Fibroblast of villous mesenchyme (primary cell): ENCODE measurements around the gene MYBPC1. TPM values are rescaled to one million over a fixed set of nuclear protein-coding genes. Genes with fewer than 3 reads are reported as not detected.
"Not testable (repeated sequence)": the region's sequence is repeated elsewhere in the genome, so short reads cannot be mapped to it uniquely, and the experiment has no call there.

Experiments used
- DNase-seq: peaks from one replicate; pipeline ENCODE4 v3.0.0-alpha.2; 2010; ENCODE audit warnings: low read depth
- H3K4me3 ChIP-seq: 2 replicates; pipeline ENCODE4 v1.5.1; 2011; ENCODE audit warnings: low read depth, mild to moderate bottlenecking, low read length
- total RNA-seq: library from RNA; depleted of rRNA; stranded (reverse); fragments of >200 nt; gene quantifications from 2 replicates; pipeline ENCODE4 v1.2.3, GENCODE V29; 2012
- TF ChIP-seq, protein P1 (sequence below): IDR thresholded peaks from 2 replicates; pipeline ENCODE4 v1.5.1; 2012; ENCODE audit warnings: low read depth, mild to moderate bottlenecking, low read length; ENCODE audit not compliant: insufficient read depth

MYBPC1 gene
- total RNA-seq, 1 donor: not detected

DNA sequence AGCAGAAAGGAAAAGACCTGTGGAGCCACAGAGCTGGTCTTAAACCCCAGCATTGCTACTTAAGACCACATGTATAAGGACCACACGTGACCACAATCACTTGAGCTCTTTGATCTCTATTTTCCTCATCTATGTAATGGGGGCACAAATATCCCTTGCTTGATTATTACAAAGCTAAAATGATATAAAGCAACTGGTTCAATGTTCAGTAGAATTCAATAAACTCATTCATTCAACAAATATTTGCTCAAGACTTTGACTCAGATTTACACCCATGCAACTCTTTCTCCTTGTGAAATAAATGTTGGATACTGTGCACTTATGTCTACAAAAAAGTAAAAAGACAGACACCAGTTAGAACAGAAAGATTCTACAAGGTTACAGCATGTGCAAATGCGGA is 80.8 kb downstream of the MYBPC1 start:
- H3K4me3 ChIP-seq: no peak overlapping the region
- TF ChIP-seq, protein P1, sequence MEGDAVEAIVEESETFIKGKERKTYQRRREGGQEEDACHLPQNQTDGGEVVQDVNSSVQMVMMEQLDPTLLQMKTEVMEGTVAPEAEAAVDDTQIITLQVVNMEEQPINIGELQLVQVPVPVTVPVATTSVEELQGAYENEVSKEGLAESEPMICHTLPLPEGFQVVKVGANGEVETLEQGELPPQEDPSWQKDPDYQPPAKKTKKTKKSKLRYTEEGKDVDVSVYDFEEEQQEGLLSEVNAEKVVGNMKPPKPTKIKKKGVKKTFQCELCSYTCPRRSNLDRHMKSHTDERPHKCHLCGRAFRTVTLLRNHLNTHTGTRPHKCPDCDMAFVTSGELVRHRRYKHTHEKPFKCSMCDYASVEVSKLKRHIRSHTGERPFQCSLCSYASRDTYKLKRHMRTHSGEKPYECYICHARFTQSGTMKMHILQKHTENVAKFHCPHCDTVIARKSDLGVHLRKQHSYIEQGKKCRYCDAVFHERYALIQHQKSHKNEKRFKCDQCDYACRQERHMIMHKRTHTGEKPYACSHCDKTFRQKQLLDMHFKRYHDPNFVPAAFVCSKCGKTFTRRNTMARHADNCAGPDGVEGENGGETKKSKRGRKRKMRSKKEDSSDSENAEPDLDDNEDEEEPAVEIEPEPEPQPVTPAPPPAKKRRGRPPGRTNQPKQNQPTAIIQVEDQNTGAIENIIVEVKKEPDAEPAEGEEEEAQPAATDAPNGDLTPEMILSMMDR: no peak
- DNase-seq: no peak

DNA sequence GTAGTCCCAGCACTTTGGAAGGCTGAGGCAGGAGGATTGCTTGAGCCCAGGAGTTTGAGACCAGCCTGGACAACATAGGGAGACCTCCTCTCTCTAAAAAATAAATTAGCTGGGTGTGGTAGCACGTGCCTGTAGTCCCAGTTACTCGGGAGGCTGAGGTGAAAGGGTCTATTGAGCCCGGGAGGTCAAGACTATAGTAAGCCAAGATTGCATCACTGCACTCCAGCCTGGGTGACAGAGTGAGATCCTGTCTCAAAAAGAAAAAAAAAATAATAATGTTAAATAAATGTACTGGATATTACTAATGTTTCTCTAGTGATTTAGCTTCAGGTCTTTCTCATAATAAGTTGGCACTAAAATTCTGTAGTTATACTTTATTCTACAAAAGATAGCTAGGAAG is 81.7 kb downstream of the MYBPC1 start:
- not testable (repeated sequence) for DNase-seq, H3K4me3 ChIP-seq

DNA sequence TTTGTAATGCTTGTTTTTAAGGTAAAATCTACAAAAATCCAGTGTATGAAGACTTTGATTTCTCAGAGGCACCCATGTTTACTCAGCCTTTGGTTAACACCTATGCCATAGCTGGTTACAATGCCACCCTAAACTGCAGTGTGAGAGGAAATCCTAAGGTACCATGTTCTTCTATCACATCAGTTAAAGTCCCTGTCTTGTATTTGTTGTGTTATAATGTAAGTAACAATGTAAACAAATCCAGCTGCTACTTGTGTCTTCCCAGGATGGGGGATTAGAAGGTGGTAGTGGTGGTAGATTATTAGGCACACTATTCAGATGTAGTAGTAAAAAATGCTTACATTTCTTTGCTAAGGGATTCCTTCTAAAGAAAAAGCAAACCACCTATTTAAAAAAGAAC is 83.3 kb downstream of the MYBPC1 start:
- no peak for DNase-seq

DNA sequence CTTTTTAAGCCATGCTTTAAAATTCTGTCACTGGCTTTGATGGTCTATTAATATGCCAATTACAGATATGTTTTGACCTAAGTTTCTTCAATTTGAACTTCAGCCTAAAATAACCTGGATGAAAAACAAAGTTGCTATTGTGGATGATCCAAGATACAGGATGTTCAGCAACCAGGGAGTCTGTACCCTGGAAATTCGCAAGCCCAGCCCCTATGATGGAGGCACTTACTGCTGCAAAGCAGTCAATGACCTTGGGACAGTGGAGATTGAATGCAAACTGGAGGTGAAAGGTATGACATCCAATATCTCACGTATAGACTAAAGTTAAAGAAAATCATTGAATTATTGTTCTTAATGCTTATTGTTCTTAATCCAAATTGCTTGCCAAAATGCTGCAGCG is 85.5 kb downstream of the MYBPC1 start:
- no peak overlapping the region for H3K4me3 ChIP-seq
- no peak for DNase-seq
- TF ChIP-seq, protein P1: no peak

More for the DNA sequence above, 83.3 kb downstream of the MYBPC1 start:
- H3K4me3 ChIP-seq: no peak overlapping the region
- TF ChIP-seq, protein P1: no peak

DNA sequence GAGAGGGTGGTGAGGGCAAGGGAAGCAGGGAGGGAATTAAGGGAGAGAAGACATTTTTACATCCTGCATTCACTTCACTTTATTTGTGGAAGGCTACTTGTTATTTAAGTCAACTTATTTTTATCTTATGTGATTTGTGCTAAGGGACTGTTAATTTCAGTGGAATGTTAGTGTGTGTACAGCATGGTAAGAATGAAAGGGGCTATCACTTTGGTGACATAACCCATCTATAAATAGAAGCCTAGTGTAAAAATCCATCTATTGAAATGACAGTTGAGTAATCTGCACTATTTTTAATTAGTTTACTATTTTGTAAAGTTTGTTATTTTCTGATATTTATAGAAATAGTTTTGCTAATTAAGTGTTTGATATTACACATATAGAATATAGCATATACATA is 85.9 kb downstream of the MYBPC1 start:
- DNase-seq: no peak

GRCh38 chr12:101681627-101682026 is 86.9 kb downstream of the MYBPC1 start:
- DNase-seq, H3K4me3 ChIP-seq: not testable (repeated sequence)

More for the DNA sequence above, 85.9 kb downstream of the MYBPC1 start:
- TF ChIP-seq, protein P1: no peak
- no peak overlapping the region for H3K4me3 ChIP-seq

GRCh38 chr12:101685092-101685491 is 90.3 kb downstream of the MYBPC1 start:
- TF ChIP-seq, protein P1: no peak
- no peak for DNase-seq
- H3K4me3 ChIP-seq: no peak overlapping the region

- TF ChIP-seq, protein P1: no peak
- no peak for DNase-seq
- no peak overlapping the region for H3K4me3 ChIP-seq
Measured at GRCh38 chr12:101686176-101686575, 91.4 kb downstream of the MYBPC1 start.
